ENCODE results near the gene SERPINE1. TPM values are rescaled to one million over a fixed set of nuclear protein-coding genes. Genes with fewer than 3 reads are reported as not detected.

SERPINE1 gene
- total and polyA plus RNA-seq, 2 of the 13 experiments (the other 11 are each of a cell fraction or from before 2014, with no cell fraction given) = 21.2 to 1,576 TPM

DNA sequence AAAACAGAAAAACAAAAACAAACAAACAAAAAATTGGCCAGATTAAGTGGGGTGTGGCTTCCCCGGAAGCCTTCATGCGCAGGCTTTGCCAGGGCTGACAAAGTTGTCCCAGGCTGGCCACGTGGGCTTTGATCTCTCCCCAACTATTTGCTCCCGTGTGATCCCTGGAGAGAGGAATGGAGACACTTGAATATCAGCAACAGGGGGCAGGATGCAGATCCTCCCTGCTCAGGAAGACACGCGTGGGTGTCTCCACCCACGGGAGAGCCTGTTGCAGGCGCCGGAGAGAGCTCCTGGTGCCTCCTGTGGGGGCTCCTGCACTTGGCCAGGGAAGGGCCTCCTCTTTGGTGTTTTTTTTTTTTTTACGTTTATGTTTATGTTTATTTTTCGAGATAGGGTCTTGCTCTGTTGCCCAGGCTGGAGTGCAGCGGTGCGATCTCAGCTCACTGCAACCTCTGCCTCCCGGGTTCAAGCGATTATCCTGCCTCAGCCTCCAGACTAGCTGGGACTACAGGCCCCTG, 22.7 kb upstream of the SERPINE1 start (continued):
- no peak for TF ChIP-seq RERE (CRISPR knock-in tag; IDR thresholded peaks at IDR 0.05; ENCODE audit: low read depth)
- TF ChIP-seq ZNF883 (CRISPR knock-in tag; IDR thresholded peaks at IDR 0.05; ENCODE audit: not compliant biosample characterization) = no peak
- TF ChIP-seq CREBL2 (CRISPR knock-in tag; IDR thresholded peaks at IDR 0.05; ENCODE audit: borderline replicate concordance) = no peak
- TF ChIP-seq JUNB (CRISPR knock-in tag; IDR thresholded peaks at IDR 0.05; ENCODE audit: borderline replicate concordance) = no peak
- no peak for TF ChIP-seq ZNF724P (CRISPR knock-in tag; IDR thresholded peaks at IDR 0.05; ENCODE audit: borderline replicate concordance)
- no peak for TF ChIP-seq ATF3 (CRISPR knock-in tag; IDR thresholded peaks at IDR 0.05)
- TF ChIP-seq, protein P1, sequence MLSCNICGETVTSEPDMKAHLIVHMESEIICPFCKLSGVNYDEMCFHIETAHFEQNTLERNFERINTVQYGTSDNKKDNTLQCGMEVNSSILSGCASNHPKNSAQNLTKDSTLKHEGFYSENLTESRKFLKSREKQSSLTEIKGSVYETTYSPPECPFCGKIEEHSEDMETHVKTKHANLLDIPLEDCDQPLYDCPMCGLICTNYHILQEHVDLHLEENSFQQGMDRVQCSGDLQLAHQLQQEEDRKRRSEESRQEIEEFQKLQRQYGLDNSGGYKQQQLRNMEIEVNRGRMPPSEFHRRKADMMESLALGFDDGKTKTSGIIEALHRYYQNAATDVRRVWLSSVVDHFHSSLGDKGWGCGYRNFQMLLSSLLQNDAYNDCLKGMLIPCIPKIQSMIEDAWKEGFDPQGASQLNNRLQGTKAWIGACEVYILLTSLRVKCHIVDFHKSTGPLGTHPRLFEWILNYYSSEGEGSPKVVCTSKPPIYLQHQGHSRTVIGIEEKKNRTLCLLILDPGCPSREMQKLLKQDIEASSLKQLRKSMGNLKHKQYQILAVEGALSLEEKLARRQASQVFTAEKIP (CRISPR knock-in tag; IDR thresholded peaks at IDR 0.05; ENCODE audit: borderline replicate concordance) = no peak
- no peak for TF ChIP-seq RFX3 (CRISPR knock-in tag; IDR thresholded peaks at IDR 0.05)
- TF ChIP-seq ZNF652 (CRISPR knock-in tag; IDR thresholded peaks at IDR 0.05; ENCODE audit: borderline replicate concordance, low read depth) = no peak
- peak; percentile 16; the same call in 1 of the 2 replicates for TF ChIP-seq ZNF263 (CRISPR knock-in tag; IDR thresholded peaks at IDR 0.05)
- TF ChIP-seq ZBTB34 (CRISPR knock-in tag; IDR thresholded peaks at IDR 0.05) = no peak
- no peak for TF ChIP-seq SIX1 (CRISPR knock-in tag; IDR thresholded peaks at IDR 0.05; ENCODE audit: borderline replicate concordance)
- no peak for TF ChIP-seq NCOA1 (CRISPR knock-in tag; IDR thresholded peaks at IDR 0.05)
- TF ChIP-seq SKI (IDR thresholded peaks at IDR 0.05; ENCODE audit: partially characterized antibody) = peak; percentile 58
- no peak for TF ChIP-seq NRL (CRISPR knock-in tag; IDR thresholded peaks at IDR 0.05; ENCODE audit: borderline replicate concordance)
- TF ChIP-seq CHD2 (IDR thresholded peaks at IDR 0.05; ENCODE audit: low read depth, low read length) = no peak
- no peak for TF ChIP-seq SALL2 (CRISPR knock-in tag; IDR thresholded peaks at IDR 0.05)
- TF ChIP-seq SMAD3 (CRISPR knock-in tag; IDR thresholded peaks at IDR 0.05) = 0 out of 2 replicates have a peak, but pooled peaks have one; percentile 12
- TF ChIP-seq ZNF547 (CRISPR knock-in tag; IDR thresholded peaks at IDR 0.05) = no peak
- TF ChIP-seq ZNF7 (CRISPR knock-in tag; IDR thresholded peaks at IDR 0.05) = no peak

All from HepG2 (cell line).